ENCODE results near the gene TREM1.
"Not testable (repeated sequence)": the region's sequence is repeated elsewhere in the genome, so short reads cannot be mapped to it uniquely, and the experiment has no call there.

Gene TREM1

GRCh38 chr6:41286544-41287346 is at the start of gene TREM1:
TREM1 (minus strand) TSS chr6:41286682; CDS start chr6:41286655, 27 bp downstream.
- no peak for DNase-seq

- no peak for DNase-seq
These were observed 49.5 kb upstream of the TREM1 start for GRCh38 chr6:41335943-41336342.

GRCh38 chr6:41335296-41335695 is 48.8 kb upstream of the TREM1 start, which contains the start of gene NCR2:
NCR2 (plus strand) TSS chr6:41335608; CDS start chr6:41335877, 269 bp downstream.
- DNase-seq: no peak

GRCh38 chr6:41334482-41335040 is 48.1 kb upstream of the TREM1 start:
- DNase-seq: no peak

GRCh38 chr6:41332842-41333736 is 46.6 kb upstream of the TREM1 start:
- DNase-seq: no peak

GRCh38 chr6:41332241-41332640 is 45.8 kb upstream of the TREM1 start:
- DNase-seq: no peak

GRCh38 chr6:41331401-41332150 is 45.1 kb upstream of the TREM1 start:
- no peak for DNase-seq

- DNase-seq: no peak
These were observed 40.7 kb upstream of the TREM1 start for GRCh38 chr6:41327177-41327576.

GRCh38 chr6:41326092-41326491 is 39.6 kb upstream of the TREM1 start:
- no peak for DNase-seq

- DNase-seq: no peak
These were observed 39.1 kb upstream of the TREM1 start for GRCh38 chr6:41325446-41326066.

GRCh38 chr6:41321183-41321582 is 34.7 kb upstream of the TREM1 start:
- no peak for DNase-seq

- DNase-seq: peak; percentile 75 to 76
These were observed 32.4 kb upstream of the TREM1 start for GRCh38 chr6:41318654-41319565.

GRCh38 chr6:41318261-41318653 is 31.8 kb upstream of the TREM1 start:
- no peak for DNase-seq

GRCh38 chr6:41315943-41316620 is 29.6 kb upstream of the TREM1 start:
- no peak for DNase-seq

- no peak for DNase-seq
These were observed 28.7 kb upstream of the TREM1 start for GRCh38 chr6:41315203-41315602.

- DNase-seq: peak; percentile 29 to 33
These were observed 19.8 kb upstream of the TREM1 start for GRCh38 chr6:41306187-41306854.

GRCh38 chr6:41302638-41303037 is 16.2 kb upstream of the TREM1 start:
- no peak for DNase-seq

- no peak for DNase-seq
These were observed 12.5 kb upstream of the TREM1 start for GRCh38 chr6:41298785-41299502.

- not testable (repeated sequence) for DNase-seq
These were observed 10.8 kb upstream of the TREM1 start for GRCh38 chr6:41297248-41297647.
